Measurements from ENCODE around the gene FRAT2. TPM values are rescaled to one million over a fixed set of nuclear protein-coding genes. Genes with fewer than 3 reads are reported as not detected.

Gene FRAT2
- total RNA-seq, 1 donor from 2014 or later, result 14.9 TPM

- H3K27me3 Mint-ChIP-seq (ENCODE audit: insufficient read depth, low read depth), result peaks cover 45% of the 10 kb centered on the region
Observed at GRCh38 chr10:97319671-97320479, 14.7 kb downstream of the FRAT2 start.

GRCh38 chr10:97318772-97319651 is 15.5 kb downstream of the FRAT2 start, which contains the start of gene FRAT1:
Gene FRAT1 (plus strand): TSS chr10:97319271. CDS start chr10:97319454, 183 bp downstream.
- Histone ChIP-seq H3K9ac (peak within 1 kb of the TSS; percentile 98), H3K27ac (peak within 1 kb of the TSS; percentile 98), H3K9me3 (ENCODE audit: low read depth) (no peaks in the 10 kb centered on the region), H4K20me1 (ENCODE audit: low read depth) (peaks cover 27% of the 10 kb centered on the region), H3K4me2 (peak within 1 kb of the TSS; percentile 95), H2AFZ (replicated peaks) (peak within 1 kb of the TSS; percentile 96), H3K4me1 (peaks cover 19% of the 10 kb centered on the region), H3F3A (ENCODE audit: low read depth) (peaks cover 32% of the 10 kb centered on the region), H3K36me3 (no peaks in the 10 kb centered on the region), H3K27me3 (peaks cover 32% of the 10 kb centered on the region), H3K79me2 (ENCODE audit: low read depth) (peaks cover 14% of the 10 kb centered on the region), H3K4me3 (peak within 1 kb of the TSS; percentile 95)
- TF ChIP-seq EZH2 (IDR thresholded peaks at IDR 0.05) (no peak), EZH2phosphoT487 (IDR thresholded peaks at IDR 0.05) (no peak)
- TF ChIP-seq, protein P1, sequence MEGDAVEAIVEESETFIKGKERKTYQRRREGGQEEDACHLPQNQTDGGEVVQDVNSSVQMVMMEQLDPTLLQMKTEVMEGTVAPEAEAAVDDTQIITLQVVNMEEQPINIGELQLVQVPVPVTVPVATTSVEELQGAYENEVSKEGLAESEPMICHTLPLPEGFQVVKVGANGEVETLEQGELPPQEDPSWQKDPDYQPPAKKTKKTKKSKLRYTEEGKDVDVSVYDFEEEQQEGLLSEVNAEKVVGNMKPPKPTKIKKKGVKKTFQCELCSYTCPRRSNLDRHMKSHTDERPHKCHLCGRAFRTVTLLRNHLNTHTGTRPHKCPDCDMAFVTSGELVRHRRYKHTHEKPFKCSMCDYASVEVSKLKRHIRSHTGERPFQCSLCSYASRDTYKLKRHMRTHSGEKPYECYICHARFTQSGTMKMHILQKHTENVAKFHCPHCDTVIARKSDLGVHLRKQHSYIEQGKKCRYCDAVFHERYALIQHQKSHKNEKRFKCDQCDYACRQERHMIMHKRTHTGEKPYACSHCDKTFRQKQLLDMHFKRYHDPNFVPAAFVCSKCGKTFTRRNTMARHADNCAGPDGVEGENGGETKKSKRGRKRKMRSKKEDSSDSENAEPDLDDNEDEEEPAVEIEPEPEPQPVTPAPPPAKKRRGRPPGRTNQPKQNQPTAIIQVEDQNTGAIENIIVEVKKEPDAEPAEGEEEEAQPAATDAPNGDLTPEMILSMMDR (IDR thresholded peaks at IDR 0.05), result no peak
- DNase-seq (ENCODE audit: low spot score), result peak; percentile 95
- Mint-ChIP-seq H3K27me3 (ENCODE audit: insufficient read depth, low read depth) (peaks cover 45% of the 10 kb centered on the region), H3K9me3 (no peaks in the 10 kb centered on the region), H3K27ac (peak within 1 kb of the TSS; percentile 99), H3K36me3 (no peaks in the 10 kb centered on the region), H3K4me3 (peak within 1 kb of the TSS; percentile 87), H3K4me1 (peaks cover 19% of the 10 kb centered on the region)

More at GRCh38 chr10:97319671-97320479, 14.7 kb downstream of the FRAT2 start:
- no peak overlapping the region for H3K27ac ChIP-seq
- DNase-seq (ENCODE audit: low spot score), result peak; percentile 85
- peaks cover 19% of the 10 kb centered on the region for H3K4me1 ChIP-seq
- no peak overlapping the region for H3K9ac ChIP-seq
- peak overlapping the region; percentile 55 for H2AFZ ChIP-seq (replicated peaks)
- H3F3A ChIP-seq (ENCODE audit: low read depth), result peaks cover 32% of the 10 kb centered on the region
- no peaks in the 10 kb centered on the region for H3K9me3 Mint-ChIP-seq
- H4K20me1 ChIP-seq (ENCODE audit: low read depth), result peaks cover 27% of the 10 kb centered on the region
- H3K27ac Mint-ChIP-seq, result no peak overlapping the region
- H3K4me2 ChIP-seq, result peak overlapping the region; percentile 95
- peaks cover 32% of the 10 kb centered on the region for H3K27me3 ChIP-seq
- peaks cover 14% of the 10 kb centered on the region for H3K79me2 ChIP-seq (ENCODE audit: low read depth)
- no peaks in the 10 kb centered on the region for H3K36me3 Mint-ChIP-seq
- peaks cover 19% of the 10 kb centered on the region for H3K4me1 Mint-ChIP-seq
- TF ChIP-seq, protein P1 (IDR thresholded peaks at IDR 0.05), result peak; percentile 35
- no peak for TF ChIP-seq EZH2phosphoT487 (IDR thresholded peaks at IDR 0.05)
- TF ChIP-seq EZH2 (IDR thresholded peaks at IDR 0.05), result peak; percentile 52
- H3K4me3 ChIP-seq, result peak overlapping the region; percentile 95
- peak overlapping the region; percentile 85 for H3K4me3 Mint-ChIP-seq
- no peaks in the 10 kb centered on the region for H3K36me3 ChIP-seq
- H3K9me3 ChIP-seq (ENCODE audit: low read depth), result no peaks in the 10 kb centered on the region

- no peaks in the 10 kb centered on the region for H3K36me3 ChIP-seq
- no peak overlapping the region for H3K27ac ChIP-seq
- no peaks in the 10 kb centered on the region for H3K79me2 ChIP-seq (ENCODE audit: low read depth)
- Mint-ChIP-seq H3K9me3 (no peaks in the 10 kb centered on the region), H3K27ac (no peak overlapping the region), H3K27me3 (ENCODE audit: insufficient read depth, low read depth) (peaks cover 21% of the 10 kb centered on the region), H3K36me3 (no peaks in the 10 kb centered on the region), H3K4me3 (no peak overlapping the region), H3K4me1 (peaks cover 4% of the 10 kb centered on the region)
- TF ChIP-seq EZH2 (IDR thresholded peaks at IDR 0.05), result no peak
- TF ChIP-seq, protein P1 (IDR thresholded peaks at IDR 0.05), result no peak
- TF ChIP-seq EZH2phosphoT487 (IDR thresholded peaks at IDR 0.05), result no peak
- H3K4me2 ChIP-seq, result no peak overlapping the region
- no peak overlapping the region for H3K4me3 ChIP-seq
- H3F3A ChIP-seq (ENCODE audit: low read depth), result peaks cover 10% of the 10 kb centered on the region
- no peak overlapping the region for H2AFZ ChIP-seq (replicated peaks)
- H4K20me1 ChIP-seq (ENCODE audit: low read depth), result no peaks in the 10 kb centered on the region
- H3K9me3 ChIP-seq (ENCODE audit: low read depth), result no peaks in the 10 kb centered on the region
- peaks cover under 1% of the 10 kb centered on the region for H3K27me3 ChIP-seq
- H3K4me1 ChIP-seq, result no peaks in the 10 kb centered on the region
- no peak overlapping the region for H3K9ac ChIP-seq
- DNase-seq (ENCODE audit: low spot score), result no peak
Observed at GRCh38 chr10:97314671-97315070, 19.9 kb downstream of the FRAT2 start.
